GM18868 (cell line): ENCODE results near the gene ZNF628.

Experiments used
- ATAC-seq: cut with Tn5 transposase; IDR thresholded peaks from one replicate; pipeline ENCODE4 v1.9.1; 2021; ENCODE audit warnings: mild to moderate bottlenecking, moderate library complexity; ENCODE audit not compliant: unreplicated experiment

Gene ZNF628

GRCh38 chr19:55483706-55484592 is 7.5 kb downstream of the ZNF628 start:
- no peak for ATAC-seq

- no peak for ATAC-seq
Observed at GRCh38 chr19:55484593-55485438, 8.4 kb downstream of the ZNF628 start, which contains the start of gene NAT14. Gene NAT14, plus strand, starts transcription at chr19:55485188. Its CDS starts 521 bp downstream, at chr19:55485709.

GRCh38 chr19:55485439-55486011 is 9.1 kb downstream of the ZNF628 start:
- ATAC-seq, result no peak

- ATAC-seq, result no peak
Observed at GRCh38 chr19:55486043-55486970, 9.9 kb downstream of the ZNF628 start.

DNA sequence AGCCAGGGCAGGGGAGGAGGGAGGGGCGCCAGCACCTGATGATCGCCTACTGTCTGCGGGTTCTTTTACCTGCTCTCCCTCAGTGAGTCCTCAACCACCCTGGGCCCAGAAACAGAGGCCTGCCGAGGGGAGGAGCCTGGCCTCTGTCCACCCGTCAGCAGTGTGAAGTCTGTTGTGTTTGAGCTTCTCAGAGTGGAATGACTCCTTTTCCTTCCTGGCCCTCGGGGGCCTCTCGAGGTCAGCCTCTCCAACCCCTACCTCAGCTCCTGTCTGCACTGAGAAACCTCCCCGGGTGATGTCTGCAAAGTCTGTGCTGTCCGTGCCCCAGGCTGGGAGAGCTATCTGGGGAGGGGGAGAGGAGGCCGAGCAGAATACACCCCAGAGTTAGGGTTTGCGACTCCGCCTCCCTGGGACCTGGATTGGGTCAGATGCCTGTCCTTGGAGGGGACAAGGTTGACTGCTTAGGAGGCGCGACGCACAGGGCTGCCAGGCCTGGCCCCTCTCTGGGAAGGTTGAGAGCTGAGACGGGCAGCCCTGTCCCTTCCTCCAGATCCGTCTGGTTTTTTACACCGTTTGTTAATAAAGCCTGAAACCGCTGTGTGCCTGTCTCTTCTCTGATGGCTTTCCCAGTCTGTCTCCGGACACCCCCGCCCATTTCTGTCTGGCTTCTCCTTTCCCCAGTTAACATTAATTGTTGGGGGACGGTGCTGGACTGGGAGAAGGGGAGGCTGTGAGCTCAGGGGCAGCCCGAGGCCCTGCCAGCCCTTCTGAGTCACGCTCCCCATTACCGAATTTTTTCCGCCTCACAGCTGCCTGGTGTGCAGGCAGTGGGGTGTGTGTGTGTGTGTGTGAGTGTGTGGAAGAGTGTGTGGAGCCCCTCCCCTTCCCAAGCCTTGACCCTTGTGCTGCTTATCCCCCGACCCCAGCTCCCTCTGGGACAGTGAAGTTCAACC is 10.8 kb downstream of the ZNF628 start:
- ATAC-seq, result no peak

- no peak for ATAC-seq
Observed at GRCh38 chr19:55487924-55488687, 11.7 kb downstream of the ZNF628 start, which contains the start of gene SSC5D. Gene SSC5D, plus strand, starts transcription at chr19:55488436. Its CDS starts 154 bp downstream, at chr19:55488590.

DNA sequence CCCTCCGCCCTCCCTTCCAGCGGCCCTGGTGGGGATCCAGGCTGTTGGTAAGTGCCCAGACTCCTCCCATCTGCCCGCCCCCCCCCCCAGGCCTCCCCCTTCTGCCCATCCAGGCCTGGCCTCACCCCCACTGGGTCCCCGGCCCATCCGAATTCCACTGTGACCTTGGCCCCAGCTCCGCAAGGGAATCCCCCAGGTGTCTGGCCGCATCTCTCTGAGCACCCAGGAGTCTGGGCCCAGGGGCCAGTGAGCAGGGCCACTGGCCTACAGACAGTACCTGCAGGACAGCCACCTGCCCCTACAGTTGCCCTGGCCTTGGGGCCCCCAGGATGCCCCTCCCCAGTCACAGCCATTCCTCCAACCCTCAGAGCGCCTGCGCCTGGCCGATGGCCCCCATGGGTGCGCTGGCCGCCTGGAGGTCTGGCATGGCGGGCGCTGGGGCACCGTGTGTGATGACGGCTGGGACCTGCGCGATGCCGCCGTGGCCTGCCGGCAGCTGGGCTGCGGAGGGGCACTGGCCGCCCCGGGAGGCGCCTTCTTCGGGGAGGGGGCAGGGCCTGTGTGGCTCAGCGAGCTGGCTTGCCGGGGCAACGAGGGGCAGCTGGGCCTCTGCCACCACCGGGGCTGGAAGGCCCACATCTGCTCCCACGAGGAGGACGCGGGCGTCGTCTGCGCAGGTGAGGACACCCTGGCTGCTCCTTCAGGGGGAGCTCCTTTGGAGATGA is 12.7 kb downstream of the ZNF628 start:
- ATAC-seq, result no peak

DNA sequence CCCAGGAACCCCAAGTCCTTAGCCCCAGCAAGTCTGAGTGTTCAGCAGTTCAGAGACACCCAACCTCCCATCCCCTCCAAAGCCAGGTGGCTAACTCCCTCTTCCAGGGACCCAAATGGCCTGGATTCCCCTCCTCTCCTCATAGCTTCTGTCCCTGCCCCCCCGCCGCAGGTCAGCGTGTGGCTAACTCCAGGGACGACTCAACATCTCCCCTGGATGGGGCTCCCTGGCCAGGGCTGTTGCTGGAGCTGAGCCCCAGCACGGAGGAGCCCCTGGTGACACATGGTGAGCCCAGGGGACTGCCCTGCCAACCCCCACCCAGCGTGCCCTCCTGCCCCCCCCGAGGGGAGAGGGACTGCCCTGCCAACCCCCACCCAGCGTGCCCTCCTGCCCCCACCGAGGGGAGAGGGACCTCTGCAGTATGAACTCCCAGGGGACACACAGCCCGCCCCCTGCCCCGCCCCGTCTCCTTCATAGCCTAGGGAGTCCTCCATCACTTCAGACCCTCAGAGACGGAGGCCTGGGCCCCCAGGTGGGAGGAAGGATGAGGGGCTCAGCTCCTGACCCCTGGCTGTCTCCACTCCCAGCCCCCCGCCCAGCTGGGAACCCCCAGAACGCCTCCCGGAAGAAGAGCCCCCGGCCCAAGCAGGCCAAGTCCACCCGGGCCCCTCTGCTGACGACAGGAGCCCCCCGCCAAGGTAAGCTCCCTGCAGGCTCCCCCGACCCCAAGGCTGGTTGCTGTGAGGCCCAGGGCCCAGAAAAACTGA is 13.5 kb downstream of the ZNF628 start:
- no peak for ATAC-seq

GRCh38 chr19:55490478-55491432 is 14.3 kb downstream of the ZNF628 start:
- no peak for ATAC-seq

DNA sequence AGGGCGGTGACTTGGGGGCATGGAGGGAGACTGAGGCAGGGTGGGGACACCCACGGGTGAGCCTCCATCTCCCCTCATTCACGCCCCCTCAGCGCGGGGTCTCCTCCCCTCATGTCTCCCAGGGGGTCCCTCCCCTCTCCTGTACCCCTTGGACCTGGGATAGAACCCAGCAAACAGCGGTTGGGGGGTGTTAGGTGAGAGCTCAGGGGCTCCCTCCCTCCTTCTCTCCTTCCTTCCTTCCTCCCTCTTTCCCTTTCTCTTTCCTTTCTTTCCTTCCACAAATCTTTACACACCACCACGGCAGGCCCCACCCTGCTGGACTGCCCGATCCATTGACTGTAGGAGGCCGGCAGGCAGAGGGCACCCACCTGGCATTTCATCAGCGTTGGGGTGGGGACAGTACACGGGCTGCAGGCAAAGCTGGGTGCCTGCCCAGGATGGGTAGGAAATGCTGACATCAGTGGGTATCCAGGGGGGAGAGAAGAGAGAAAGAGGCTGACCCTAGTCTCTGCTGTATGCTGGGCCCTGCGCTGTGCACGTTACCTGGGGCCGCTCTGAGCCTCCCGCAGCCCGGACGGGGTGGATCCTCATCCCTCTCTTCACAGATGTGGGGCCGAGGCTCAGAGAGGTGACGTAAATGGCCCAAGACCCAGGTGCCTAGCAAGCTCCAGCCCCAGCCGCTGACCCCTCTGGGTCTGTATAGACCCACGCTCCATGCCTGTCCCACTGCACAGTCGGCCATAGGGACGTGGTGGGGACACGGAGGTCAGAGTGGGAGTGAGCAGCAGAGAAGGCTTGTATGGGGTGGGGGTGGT is 15.3 kb downstream of the ZNF628 start:
- ATAC-seq, result no peak

GRCh38 chr19:55492362-55492944 is 16.0 kb downstream of the ZNF628 start:
- no peak for ATAC-seq

GRCh38 chr19:55493052-55493644 is 16.7 kb downstream of the ZNF628 start:
- no peak for ATAC-seq

DNA sequence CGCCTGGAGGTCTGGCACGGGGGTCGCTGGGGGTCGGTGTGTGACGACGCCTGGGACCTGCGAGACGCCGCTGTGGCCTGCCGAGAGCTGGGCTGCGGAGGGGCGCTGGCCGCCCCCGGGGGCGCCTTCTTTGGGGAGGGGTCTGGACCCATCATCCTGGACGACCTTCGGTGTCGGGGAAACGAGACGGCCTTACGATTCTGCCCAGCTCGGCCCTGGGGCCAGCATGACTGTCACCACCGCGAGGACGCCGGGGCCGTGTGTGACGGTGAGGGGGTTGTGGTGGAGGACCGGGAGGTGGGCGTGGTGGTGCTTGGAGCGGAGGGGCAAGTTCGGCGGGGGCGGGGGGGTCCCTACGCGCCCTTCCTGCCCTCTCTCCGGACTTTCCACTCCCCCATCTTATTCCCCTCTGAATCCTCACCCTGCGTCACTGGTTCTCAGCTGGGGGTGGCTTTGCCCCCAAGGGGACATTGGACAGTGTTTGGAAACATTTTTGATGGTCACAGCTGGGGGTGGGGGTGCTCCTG is 17.3 kb downstream of the ZNF628 start:
- ATAC-seq, result no peak

- ATAC-seq, result no peak
Observed at GRCh38 chr19:55494172-55494761, 17.9 kb downstream of the ZNF628 start.
